HCT116 (cell line): ENCODE results near the gene FBXL2.

Experiments
- CEBPB ChIP-seq: IDR thresholded peaks from 2 replicates; pipeline ENCODE4 v1.6.1; 2012; ENCODE audit warnings: low read depth
- EZH2 ChIP-seq: fragments of 200-600 bp; sonication (generic); IDR thresholded peaks from 2 replicates; pipeline ENCODE4 v1.6.1; 2017; ENCODE audit warnings: antibody characterized with exemption, mixed run types
- FOSL1 ChIP-seq: IDR thresholded peaks from 2 replicates; pipeline ENCODE4 v1.6.1; 2012; ENCODE audit warnings: low read depth
- POLR2A ChIP-seq: IDR thresholded peaks from 2 replicates; pipeline ENCODE4 v1.7.0; 2011; ENCODE audit warnings: borderline replicate concordance; ENCODE audit not compliant: insufficient read depth, insufficient read length; ENCODE audit errors: extremely low read depth
- POLR2AphosphoS5 ChIP-seq: IDR thresholded peaks from 2 replicates; pipeline ENCODE4 v1.6.1; 2011; ENCODE audit warnings: mild to moderate bottlenecking, low read depth, low read length, moderate library complexity
- SP1 ChIP-seq: IDR thresholded peaks from 2 replicates; pipeline ENCODE4 v1.6.1; 2012; ENCODE audit warnings: low read depth
- ZBTB33 ChIP-seq: IDR thresholded peaks from 2 replicates; pipeline ENCODE4 v1.6.1; 2011; ENCODE audit warnings: mild to moderate bottlenecking, low read length, moderate library complexity; ENCODE audit not compliant: insufficient replicate concordance; ENCODE audit errors: extremely low read depth
- ZFX ChIP-seq: fragments of 450-650 bp; IDR thresholded peaks from 2 replicates; pipeline ENCODE4 v1.6.1; 2017
- ZNF274 ChIP-seq: fragments of 200-500 bp; sonication (Bioruptor generic); IDR thresholded peaks from 2 replicates; pipeline ENCODE4 v1.6.1; 2014; ENCODE audit warnings: mild to moderate bottlenecking, low read depth, low read length, inconsistent platforms
- TF ChIP-seq, protein P1 (sequence below): IDR thresholded peaks from 2 replicates; pipeline ENCODE4 v1.6.1; 2012
- TF ChIP-seq, protein P2 (sequence below): IDR thresholded peaks from 2 replicates; pipeline ENCODE4 v1.6.1; 2012; ENCODE audit warnings: low read depth
- TF ChIP-seq, protein P3 (sequence below), 3 experiments: fragments of 200-600 bp in 1 of 3; sonication (generic) in 1 of 3; IDR thresholded peaks in 2 of 3; conservative IDR thresholded peaks in 1 of 3; 2 replicates each; pipeline ENCODE4 v1.5.1; 2012 to 2017; ENCODE audit warnings: low read depth in 2 of 3, low read length in 2 of 3, antibody characterized with exemption in 1 of 3, borderline replicate concordance in 1 of 3, control low read depth in 1 of 3, mild to moderate bottlenecking in 1 of 3, mixed read lengths in 1 of 3, mixed run types in 1 of 3, moderate library complexity in 1 of 3; ENCODE audit not compliant: insufficient read depth in 1 of 3

GRCh38 chr3:33237439-33237838, 39.8 kb upstream of the FBXL2 start:
- TF ChIP-seq POLR2AphosphoS5: no peak
- TF ChIP-seq ZBTB33: no peak
- TF ChIP-seq, protein P1, sequence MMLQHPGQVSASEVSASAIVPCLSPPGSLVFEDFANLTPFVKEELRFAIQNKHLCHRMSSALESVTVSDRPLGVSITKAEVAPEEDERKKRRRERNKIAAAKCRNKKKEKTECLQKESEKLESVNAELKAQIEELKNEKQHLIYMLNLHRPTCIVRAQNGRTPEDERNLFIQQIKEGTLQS: no peak
- TF ChIP-seq, protein P2, sequence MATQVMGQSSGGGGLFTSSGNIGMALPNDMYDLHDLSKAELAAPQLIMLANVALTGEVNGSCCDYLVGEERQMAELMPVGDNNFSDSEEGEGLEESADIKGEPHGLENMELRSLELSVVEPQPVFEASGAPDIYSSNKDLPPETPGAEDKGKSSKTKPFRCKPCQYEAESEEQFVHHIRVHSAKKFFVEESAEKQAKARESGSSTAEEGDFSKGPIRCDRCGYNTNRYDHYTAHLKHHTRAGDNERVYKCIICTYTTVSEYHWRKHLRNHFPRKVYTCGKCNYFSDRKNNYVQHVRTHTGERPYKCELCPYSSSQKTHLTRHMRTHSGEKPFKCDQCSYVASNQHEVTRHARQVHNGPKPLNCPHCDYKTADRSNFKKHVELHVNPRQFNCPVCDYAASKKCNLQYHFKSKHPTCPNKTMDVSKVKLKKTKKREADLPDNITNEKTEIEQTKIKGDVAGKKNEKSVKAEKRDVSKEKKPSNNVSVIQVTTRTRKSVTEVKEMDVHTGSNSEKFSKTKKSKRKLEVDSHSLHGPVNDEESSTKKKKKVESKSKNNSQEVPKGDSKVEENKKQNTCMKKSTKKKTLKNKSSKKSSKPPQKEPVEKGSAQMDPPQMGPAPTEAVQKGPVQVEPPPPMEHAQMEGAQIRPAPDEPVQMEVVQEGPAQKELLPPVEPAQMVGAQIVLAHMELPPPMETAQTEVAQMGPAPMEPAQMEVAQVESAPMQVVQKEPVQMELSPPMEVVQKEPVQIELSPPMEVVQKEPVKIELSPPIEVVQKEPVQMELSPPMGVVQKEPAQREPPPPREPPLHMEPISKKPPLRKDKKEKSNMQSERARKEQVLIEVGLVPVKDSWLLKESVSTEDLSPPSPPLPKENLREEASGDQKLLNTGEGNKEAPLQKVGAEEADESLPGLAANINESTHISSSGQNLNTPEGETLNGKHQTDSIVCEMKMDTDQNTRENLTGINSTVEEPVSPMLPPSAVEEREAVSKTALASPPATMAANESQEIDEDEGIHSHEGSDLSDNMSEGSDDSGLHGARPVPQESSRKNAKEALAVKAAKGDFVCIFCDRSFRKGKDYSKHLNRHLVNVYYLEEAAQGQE: no peak
- TF ChIP-seq, protein P3, sequence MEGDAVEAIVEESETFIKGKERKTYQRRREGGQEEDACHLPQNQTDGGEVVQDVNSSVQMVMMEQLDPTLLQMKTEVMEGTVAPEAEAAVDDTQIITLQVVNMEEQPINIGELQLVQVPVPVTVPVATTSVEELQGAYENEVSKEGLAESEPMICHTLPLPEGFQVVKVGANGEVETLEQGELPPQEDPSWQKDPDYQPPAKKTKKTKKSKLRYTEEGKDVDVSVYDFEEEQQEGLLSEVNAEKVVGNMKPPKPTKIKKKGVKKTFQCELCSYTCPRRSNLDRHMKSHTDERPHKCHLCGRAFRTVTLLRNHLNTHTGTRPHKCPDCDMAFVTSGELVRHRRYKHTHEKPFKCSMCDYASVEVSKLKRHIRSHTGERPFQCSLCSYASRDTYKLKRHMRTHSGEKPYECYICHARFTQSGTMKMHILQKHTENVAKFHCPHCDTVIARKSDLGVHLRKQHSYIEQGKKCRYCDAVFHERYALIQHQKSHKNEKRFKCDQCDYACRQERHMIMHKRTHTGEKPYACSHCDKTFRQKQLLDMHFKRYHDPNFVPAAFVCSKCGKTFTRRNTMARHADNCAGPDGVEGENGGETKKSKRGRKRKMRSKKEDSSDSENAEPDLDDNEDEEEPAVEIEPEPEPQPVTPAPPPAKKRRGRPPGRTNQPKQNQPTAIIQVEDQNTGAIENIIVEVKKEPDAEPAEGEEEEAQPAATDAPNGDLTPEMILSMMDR (IDR thresholded peaks at IDR 0.05 in 2 of 3, conservative IDR thresholded peaks at IDR 0.05 in 1 of 3; ENCODE audit: borderline replicate concordance in 1 of 3, insufficient read depth in 1 of 3, low read depth in 2 of 3, low read length in 2 of 3): no peak
- TF ChIP-seq ZFX: no peak
- TF ChIP-seq ZNF274: no peak
- TF ChIP-seq POLR2A: no peak
- TF ChIP-seq SP1: no peak
- TF ChIP-seq FOSL1: no peak
- TF ChIP-seq EZH2: no peak
- TF ChIP-seq CEBPB: no peak
